ENCODE measurements around the gene CD320. TPM values are rescaled to one million over a fixed set of nuclear protein-coding genes. Genes with fewer than 3 reads are reported as not detected.

Gene CD320
- total and polyA plus RNA-seq, 2 of the 8 experiments (the other 6 are each of a cell fraction or from before 2014, with no cell fraction given) = 80.4 to 157 TPM

- H2BK5ac ChIP-seq (ENCODE audit: low read depth, low read length) = no peak overlapping the region
- H2BK120ac ChIP-seq (replicated peaks; ENCODE audit: low read depth, low read length) = no peak overlapping the region
- no peak overlapping the region for H4K8ac ChIP-seq (ENCODE audit: extremely low read depth, insufficient read depth, low read length)
- no peak overlapping the region for H3K18ac ChIP-seq (ENCODE audit: extremely low read depth, low read length)
- no peaks in the 10 kb centered on the region for H3K79me1 ChIP-seq (ENCODE audit: low read depth, low read length)
- ChIA-PET POLR2A (ENCODE audit: partially characterized antibody) (interaction anchor here (0.8 to 1.3 kb wide), 6 partner anchors 10 to 45 kb away, joined by 3 read pairs; partner anchors contain the start of genes KANK3, NDUFA7 and RPS28), CTCF (ENCODE audit: partially characterized antibody) (interaction anchor here (0.6 to 6.6 kb wide), 5 partner anchors 15 to 137 kb away, joined by 3 to 68 read pairs (median 4); partner anchors contain the start of gene KANK3)
- no peak overlapping the region for H3K4ac ChIP-seq (replicated peaks; ENCODE audit: insufficient read length, low read depth, low read length)
- no peak for TF ChIP-seq HDAC2 (IDR thresholded peaks at IDR 0.05; ENCODE audit: borderline replicate concordance in 1 of 2, low read depth in 2 of 2, low read length in 2 of 2)
- no peak for TF ChIP-seq SIX5 (IDR thresholded peaks at IDR 0.05; ENCODE audit: low read depth, low read length)
- no peak for TF ChIP-seq EGR1 (IDR thresholded peaks at IDR 0.05; ENCODE audit: borderline replicate concordance, low read depth, low read length)
- TF ChIP-seq SP2 (IDR thresholded peaks at IDR 0.05; ENCODE audit: low read length) = no peak
- TF ChIP-seq TCF12 (IDR thresholded peaks at IDR 0.05; ENCODE audit: low read depth, low read length) = no peak
- no peak for TF ChIP-seq KDM4A (IDR thresholded peaks at IDR 0.05; ENCODE audit: low read depth, low read length, severe bottlenecking)
- TF ChIP-seq CEBPB (IDR thresholded peaks at IDR 0.05; ENCODE audit: low read depth, low read length) = no peak
- no peak for TF ChIP-seq KDM5A (IDR thresholded peaks at IDR 0.05; ENCODE audit: low read length)
- no peak for TF ChIP-seq ASH2L (IDR thresholded peaks at IDR 0.05; ENCODE audit: low read length)
- no peak for TF ChIP-seq HDAC6 (IDR thresholded peaks at IDR 0.05; ENCODE audit: low read depth, low read length)
- TF ChIP-seq RBBP5 (IDR thresholded peaks at IDR 0.05; ENCODE audit: borderline replicate concordance, low read depth, low read length) = no peak
- TF ChIP-seq NRF1 (IDR thresholded peaks at IDR 0.05; ENCODE audit: low read depth, low read length) = no peak
- no peaks in the 10 kb centered on the region for H3K79me2 ChIP-seq (ENCODE audit: control insufficient read depth in 1 of 2, insufficient read depth in 2 of 2, low read length in 2 of 2)
- H3K27ac ChIP-seq (ENCODE audit: low read depth, low read length) = no peak overlapping the region
- no peaks in the 10 kb centered on the region for H3K9me3 ChIP-seq (ENCODE audit: insufficient read depth in 2 of 2, low read depth in 1 of 2, low read length in 1 of 2)
- no peak overlapping the region for H2BK12ac ChIP-seq (ENCODE audit: low read depth, low read length)
- no peak for FAIRE-seq
- H3K4me1 ChIP-seq (replicated peaks in 1 of 4; ENCODE audit: control insufficient read depth in 3 of 4, insufficient read depth in 4 of 4, low read length in 3 of 4) = peaks cover 0 to 4% (median 2%) of the 10 kb centered on the region in 4 experiments; a peak in 3 of 7 replicates
- H3K27me3 ChIP-seq (replicated peaks in 1 of 4; ENCODE audit: control insufficient read depth in 3 of 4, extremely low read depth in 1 of 4, insufficient read depth in 3 of 4, low read length in 3 of 4) = peaks cover 0 to 3% (median 1%) of the 10 kb centered on the region in 4 experiments; a peak in 2 of 7 replicates
- H4K91ac ChIP-seq (replicated peaks; ENCODE audit: insufficient read length, low read length) = no peak overlapping the region
- no peak overlapping the region for H3K4me3 ChIP-seq (ENCODE audit: extremely low read depth in 1 of 4, insufficient read depth in 2 of 4, low read depth in 3 of 4, low read length in 4 of 4)
- 92% methylated on average over 4 of the region's 4 CpGs; no CpG with 5 or more reads in 1 of the 2 experiments for WGBS, 2 experiments (ENCODE audit: extremely low coverage in 1 of 2, insufficient coverage in 1 of 2, insufficient read length in 1 of 2, insufficient replicate concordance in 2 of 2, low coverage in 1 of 2, low lambda C conversion rate in 2 of 2, missing lambda C conversion rate in 1 of 2)
- no peak overlapping the region for H3K4me2 ChIP-seq (ENCODE audit: insufficient read depth in 1 of 2, low read depth in 2 of 2, low read length in 2 of 2)
- H3K36me3 ChIP-seq (ENCODE audit: control insufficient read depth in 2 of 4, insufficient read depth in 4 of 4, low read length in 3 of 4) = no peaks in the 10 kb centered on the region
- H3K9ac ChIP-seq (replicated peaks in 1 of 4; ENCODE audit: extremely low read depth in 1 of 4, low read depth in 3 of 4, low read length in 3 of 4) = no peak overlapping the region
- H4K5ac ChIP-seq (ENCODE audit: insufficient read length, low read depth, low read length) = no peak overlapping the region
- no peaks in the 10 kb centered on the region for H4K20me1 ChIP-seq (replicated peaks in 1 of 2; ENCODE audit: control insufficient read depth in 1 of 2, insufficient read depth in 2 of 2, low read length in 2 of 2)
- no peak for DNase-seq (ENCODE audit: low read depth in 1 of 2, low spot score in 2 of 2)
- H3K56ac ChIP-seq (replicated peaks; ENCODE audit: insufficient read length, low read depth, low read length) = no peak overlapping the region
- H3K23ac ChIP-seq (ENCODE audit: insufficient read length) = no peak overlapping the region
- H2BK20ac ChIP-seq (ENCODE audit: low read length) = no peak overlapping the region
- no peaks in the 10 kb centered on the region for H3K23me2 ChIP-seq (ENCODE audit: low read depth, low read length)
- no peak overlapping the region for H3K14ac ChIP-seq (ENCODE audit: insufficient read length)
- no peak overlapping the region for H2AFZ ChIP-seq (ENCODE audit: low read length)
- H2BK15ac ChIP-seq (ENCODE audit: low read length) = no peak overlapping the region
- no peak overlapping the region for H2AK5ac ChIP-seq (ENCODE audit: low read depth, low read length)
Measured at GRCh38 chr19:8357007-8357521, 48.9 kb upstream of the CD320 start.

All from H1 (cell line).